ENCODE results near the gene CNTNAP5. TPM values are rescaled to one million over a fixed set of nuclear protein-coding genes. Genes with fewer than 3 reads are reported as not detected.

CNTNAP5 gene
- total RNA-seq, 2 experiments from 2014 or later = not detected

DNA sequence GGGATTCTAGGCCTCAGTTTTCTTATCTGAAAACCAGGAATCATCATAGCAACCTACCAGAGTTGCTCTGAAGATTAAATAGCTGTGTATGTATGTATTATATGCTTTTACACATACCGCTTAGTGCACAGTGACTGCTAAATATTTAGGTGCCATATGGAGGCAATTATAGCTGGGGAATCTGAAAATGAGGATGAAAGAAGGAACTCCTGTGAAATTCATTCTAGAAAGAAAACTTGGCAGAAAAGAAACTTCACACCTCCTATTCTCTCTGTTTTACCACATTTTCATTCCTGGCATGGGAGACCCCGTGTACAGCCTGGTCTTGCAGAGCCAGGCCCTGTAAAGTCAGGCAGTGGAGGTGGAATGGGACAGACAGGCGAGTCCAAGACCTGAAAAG, 862.4 kb downstream of the CNTNAP5 start:
- DNase-seq (no peak), ATAC-seq (no peak)
- POLR2A ChIA-PET = no interaction called here
- Mint-ChIP-seq H3K36me3 (ENCODE audit: low read depth) (no peaks in the 10 kb centered on the region), H3K27me3 (no peaks in the 10 kb centered on the region), H3K9me3 (peaks cover 14% of the 10 kb centered on the region), H3K27ac (no peak overlapping the region), H3K4me3 (no peak overlapping the region), H3K4me1 (ENCODE audit: low read depth) (no peaks in the 10 kb centered on the region)
- TF ChIP-seq, protein P1, sequence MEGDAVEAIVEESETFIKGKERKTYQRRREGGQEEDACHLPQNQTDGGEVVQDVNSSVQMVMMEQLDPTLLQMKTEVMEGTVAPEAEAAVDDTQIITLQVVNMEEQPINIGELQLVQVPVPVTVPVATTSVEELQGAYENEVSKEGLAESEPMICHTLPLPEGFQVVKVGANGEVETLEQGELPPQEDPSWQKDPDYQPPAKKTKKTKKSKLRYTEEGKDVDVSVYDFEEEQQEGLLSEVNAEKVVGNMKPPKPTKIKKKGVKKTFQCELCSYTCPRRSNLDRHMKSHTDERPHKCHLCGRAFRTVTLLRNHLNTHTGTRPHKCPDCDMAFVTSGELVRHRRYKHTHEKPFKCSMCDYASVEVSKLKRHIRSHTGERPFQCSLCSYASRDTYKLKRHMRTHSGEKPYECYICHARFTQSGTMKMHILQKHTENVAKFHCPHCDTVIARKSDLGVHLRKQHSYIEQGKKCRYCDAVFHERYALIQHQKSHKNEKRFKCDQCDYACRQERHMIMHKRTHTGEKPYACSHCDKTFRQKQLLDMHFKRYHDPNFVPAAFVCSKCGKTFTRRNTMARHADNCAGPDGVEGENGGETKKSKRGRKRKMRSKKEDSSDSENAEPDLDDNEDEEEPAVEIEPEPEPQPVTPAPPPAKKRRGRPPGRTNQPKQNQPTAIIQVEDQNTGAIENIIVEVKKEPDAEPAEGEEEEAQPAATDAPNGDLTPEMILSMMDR (IDR thresholded peaks at IDR 0.05) = no peak
- intact Hi-C loops (cut with micrococcal nuclease) = no loop called here
- CTCF ChIA-PET = no interaction called here

DNA sequence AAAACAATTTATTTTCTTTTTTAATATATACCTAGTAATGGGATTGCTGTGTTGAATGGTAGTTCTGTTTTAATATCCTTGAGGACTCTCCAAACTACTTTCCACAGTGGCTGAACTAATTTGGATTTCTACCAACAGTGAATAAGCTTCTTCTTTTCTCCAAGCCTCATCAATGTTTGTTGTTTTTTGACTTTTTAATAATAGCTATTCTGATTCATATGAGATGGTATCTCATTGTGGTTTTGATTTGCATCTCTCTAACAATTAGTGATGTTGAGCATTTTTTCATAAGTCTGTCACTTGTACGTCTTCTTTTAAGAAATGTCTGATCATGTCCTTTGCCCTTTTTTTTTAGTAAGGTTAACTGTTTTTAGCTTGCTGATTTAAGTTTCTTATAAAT, 863.3 kb downstream of the CNTNAP5 start:
- ATAC-seq (no peak), DNase-seq (no peak)
- intact Hi-C loops (cut with micrococcal nuclease) = no loop called here
- ChIA-PET CTCF (no interaction called here), POLR2A (no interaction called here)
- TF ChIP-seq, protein P1 (IDR thresholded peaks at IDR 0.05) = no peak
- Mint-ChIP-seq H3K4me1 (ENCODE audit: low read depth) (no peaks in the 10 kb centered on the region), H3K4me3 (no peak overlapping the region), H3K9me3 (peaks cover 10% of the 10 kb centered on the region), H3K27ac (no peak overlapping the region), H3K36me3 (ENCODE audit: low read depth) (no peaks in the 10 kb centered on the region), H3K27me3 (no peaks in the 10 kb centered on the region)

DNA sequence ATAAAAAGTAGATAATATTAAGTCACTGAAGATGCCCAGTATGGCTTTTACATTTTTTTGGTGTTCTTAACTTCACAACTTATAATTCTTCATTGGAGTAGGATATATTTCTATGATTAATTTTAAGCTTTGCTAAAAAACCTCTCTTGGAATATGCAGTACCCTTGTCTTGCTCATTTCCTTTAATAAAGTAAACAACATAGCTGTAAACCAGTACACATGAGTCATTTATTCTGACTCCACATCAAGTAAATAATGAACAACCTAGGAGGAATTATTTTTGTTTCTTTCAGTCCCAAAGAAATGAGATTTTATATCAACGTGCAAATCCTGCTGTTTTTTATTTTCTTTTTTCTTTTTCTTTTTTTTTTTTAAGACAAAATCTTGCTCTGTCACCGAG, 869.1 kb downstream of the CNTNAP5 start:
- H3K27ac Mint-ChIP-seq = no peak overlapping the region
- H3K9me3 Mint-ChIP-seq = peaks cover 2% of the 10 kb centered on the region
- DNase-seq (no peak), ATAC-seq (no peak)
- TF ChIP-seq, protein P1 (IDR thresholded peaks at IDR 0.05) = no peak
- no peaks in the 10 kb centered on the region for H3K27me3 Mint-ChIP-seq
- POLR2A ChIA-PET = no interaction called here
- intact Hi-C loops (cut with micrococcal nuclease) = no loop called here
- no peak overlapping the region for H3K4me3 Mint-ChIP-seq
- no peaks in the 10 kb centered on the region for H3K36me3 Mint-ChIP-seq (ENCODE audit: low read depth)
- no peaks in the 10 kb centered on the region for H3K4me1 Mint-ChIP-seq (ENCODE audit: low read depth)
- CTCF ChIA-PET = no interaction called here

DNA sequence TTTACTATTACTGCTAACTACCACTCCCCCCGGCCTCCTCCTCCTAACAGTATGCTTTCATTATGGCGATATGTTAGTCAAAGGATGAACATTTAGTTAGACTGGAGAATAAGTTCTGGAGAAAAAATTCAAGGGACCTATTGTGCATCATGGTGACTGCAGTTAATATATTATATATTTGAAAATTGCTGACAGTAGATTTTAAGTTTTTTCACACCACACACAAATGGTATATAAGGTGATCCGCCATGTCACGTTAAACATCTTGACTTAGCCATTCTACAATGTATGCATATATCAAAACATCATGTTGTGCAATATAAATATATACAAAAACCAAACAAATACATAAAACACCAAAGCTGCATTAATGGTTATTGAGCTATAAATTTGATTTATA, 873.7 kb downstream of the CNTNAP5 start:
- peaks cover 8% of the 10 kb centered on the region for H3K9me3 Mint-ChIP-seq
- DNase-seq (no peak), ATAC-seq (no peak)
- H3K27ac Mint-ChIP-seq = no peak overlapping the region
- no peaks in the 10 kb centered on the region for H3K4me1 Mint-ChIP-seq (ENCODE audit: low read depth)
- intact Hi-C loops (cut with micrococcal nuclease) = no loop called here
- ChIA-PET POLR2A (no interaction called here), CTCF (no interaction called here)
- no peak overlapping the region for H3K4me3 Mint-ChIP-seq
- TF ChIP-seq, protein P1 (IDR thresholded peaks at IDR 0.05) = no peak
- no peaks in the 10 kb centered on the region for H3K36me3 Mint-ChIP-seq (ENCODE audit: low read depth)
- no peaks in the 10 kb centered on the region for H3K27me3 Mint-ChIP-seq

DNA sequence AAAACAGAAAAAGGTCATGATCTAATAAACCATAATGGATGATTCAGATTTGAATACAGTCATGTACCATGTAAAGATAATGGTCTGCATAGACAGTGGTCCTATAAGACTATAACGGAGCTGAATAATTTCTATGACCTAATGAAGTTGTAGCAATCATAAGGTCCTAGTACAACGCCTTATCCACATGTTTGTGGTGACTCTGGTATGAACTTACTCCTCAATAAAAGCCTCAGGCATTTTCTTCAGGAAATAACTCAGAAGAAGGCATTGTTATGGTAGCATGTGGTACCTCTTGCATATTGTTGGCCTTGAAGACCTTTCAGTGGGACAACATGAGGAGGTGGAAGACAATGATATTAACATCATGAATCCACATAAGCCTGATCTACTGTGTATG, 883.3 kb downstream of the CNTNAP5 start:
- Mint-ChIP-seq H3K27ac (no peak overlapping the region), H3K36me3 (ENCODE audit: low read depth) (no peaks in the 10 kb centered on the region), H3K4me3 (no peak overlapping the region), H3K27me3 (no peaks in the 10 kb centered on the region), H3K9me3 (peaks cover 5% of the 10 kb centered on the region), H3K4me1 (ENCODE audit: low read depth) (no peaks in the 10 kb centered on the region)
- DNase-seq (no peak), ATAC-seq (no peak)
- CTCF ChIA-PET = no interaction called here
- TF ChIP-seq, protein P1 (IDR thresholded peaks at IDR 0.05) = no peak
- intact Hi-C loops (cut with micrococcal nuclease) = no loop called here
- POLR2A ChIA-PET = no interaction called here

All from activated CD8-positive, alpha-beta T cell treated with anti-CD3 and anti-CD28 coated beads for 36 hours (primary cell).